ENCODE measurements around the gene VSX1. TPM values are rescaled to one million over a fixed set of nuclear protein-coding genes. Genes with fewer than 3 reads are reported as not detected.

VSX1 gene
- polyA plus RNA-seq, 1 donor (not counting 4 experiments of a cell fraction or from before 2014, with no cell fraction given) = not detected

- Histone ChIP-seq H3K9me3 (ENCODE audit: control insufficient read depth, low read depth, low read length) (no peaks in the 10 kb centered on the region), H3K79me2 (ENCODE audit: control insufficient read depth, insufficient read depth, low read length) (no peaks in the 10 kb centered on the region), H3K27ac (ENCODE audit: control insufficient read depth, insufficient read depth, low read length) (no peak overlapping the region), H2AFZ (ENCODE audit: control insufficient read depth, low read length) (no peak overlapping the region), H3K4me3 (ENCODE audit: control insufficient read depth in 2 of 3, extremely low read depth in 1 of 3, insufficient read depth in 2 of 3, low read depth in 1 of 3, low read length in 3 of 3) (no peak overlapping the region), H3K9ac (ENCODE audit: control insufficient read depth, extremely low read depth, insufficient read depth, low read length) (no peak overlapping the region), H3K36me3 (ENCODE audit: control insufficient read depth in 2 of 2, extremely low read depth in 1 of 2, insufficient read depth in 2 of 2, low read length in 2 of 2) (no peaks in the 10 kb centered on the region), H3K27me3 (ENCODE audit: control insufficient read depth, extremely low read depth, insufficient read depth, low read length) (peaks cover 63% of the 10 kb centered on the region), H3K4me2 (ENCODE audit: control insufficient read depth, extremely low read depth, insufficient read depth, low read depth, low read length) (no peak overlapping the region), H4K20me1 (ENCODE audit: control insufficient read depth, extremely low read depth, insufficient read depth, low read length) (no peaks in the 10 kb centered on the region), H3K4me1 (ENCODE audit: control insufficient read depth, extremely low read depth, insufficient read depth, low read length) (no peaks in the 10 kb centered on the region), H3K9me1 (ENCODE audit: control insufficient read depth, extremely low read depth, insufficient read depth, low read length) (no peaks in the 10 kb centered on the region)
- no peak for FAIRE-seq
- no peak for TF ChIP-seq CTCF (optimal IDR thresholded peaks at IDR 0.05 in 1 of 3, IDR thresholded peaks at IDR 0.05 in 1 of 3, conservative IDR thresholded peaks at IDR 0.05 in 1 of 3; ENCODE audit: extremely low read depth in 1 of 3, insufficient read depth in 2 of 3, low read length in 3 of 3)
- TF ChIP-seq EZH2 (IDR thresholded peaks at IDR 0.05; ENCODE audit: low read length) = no peak
- no peak for DNase-seq (ENCODE audit: low read depth, low spot score)
- dilution Hi-C loops (cut with MboI; ENCODE audit: extremely low pct_ligation_motif_present, low sequenced_read_pairs) = no loop called here
Measured at GRCh38 chr20:25064561-25065071, 17.3 kb downstream of the VSX1 start.

GRCh38 chr20:25063981-25064380 is 18.0 kb downstream of the VSX1 start:
- Histone ChIP-seq H3K9me3 (ENCODE audit: control insufficient read depth, low read depth, low read length) (no peaks in the 10 kb centered on the region), H3K4me3 (ENCODE audit: control insufficient read depth in 2 of 3, extremely low read depth in 1 of 3, insufficient read depth in 2 of 3, low read depth in 1 of 3, low read length in 3 of 3) (no peak overlapping the region), H3K27ac (ENCODE audit: control insufficient read depth, insufficient read depth, low read length) (no peak overlapping the region), H2AFZ (ENCODE audit: control insufficient read depth, low read length) (no peak overlapping the region), H3K9ac (ENCODE audit: control insufficient read depth, extremely low read depth, insufficient read depth, low read length) (no peak overlapping the region), H3K79me2 (ENCODE audit: control insufficient read depth, insufficient read depth, low read length) (no peaks in the 10 kb centered on the region), H3K36me3 (ENCODE audit: control insufficient read depth in 2 of 2, extremely low read depth in 1 of 2, insufficient read depth in 2 of 2, low read length in 2 of 2) (no peaks in the 10 kb centered on the region), H3K27me3 (ENCODE audit: control insufficient read depth, extremely low read depth, insufficient read depth, low read length) (peaks cover 57% of the 10 kb centered on the region), H3K4me2 (ENCODE audit: control insufficient read depth, extremely low read depth, insufficient read depth, low read depth, low read length) (no peak overlapping the region), H3K9me1 (ENCODE audit: control insufficient read depth, extremely low read depth, insufficient read depth, low read length) (no peaks in the 10 kb centered on the region), H3K4me1 (ENCODE audit: control insufficient read depth, extremely low read depth, insufficient read depth, low read length) (no peaks in the 10 kb centered on the region), H4K20me1 (ENCODE audit: control insufficient read depth, extremely low read depth, insufficient read depth, low read length) (no peaks in the 10 kb centered on the region)
- dilution Hi-C loops (cut with MboI; ENCODE audit: extremely low pct_ligation_motif_present, low sequenced_read_pairs) = no loop called here
- FAIRE-seq = no peak
- DNase-seq (ENCODE audit: low read depth, low spot score) = no peak
- TF ChIP-seq CTCF (optimal IDR thresholded peaks at IDR 0.05 in 1 of 3, IDR thresholded peaks at IDR 0.05 in 1 of 3, conservative IDR thresholded peaks at IDR 0.05 in 1 of 3; ENCODE audit: extremely low read depth in 1 of 3, insufficient read depth in 2 of 3, low read length in 3 of 3) (no peak), EZH2 (IDR thresholded peaks at IDR 0.05; ENCODE audit: low read length) (no peak)
